ENCODE results near the gene TRPM3. TPM values are rescaled to one million over a fixed set of nuclear protein-coding genes. Genes with fewer than 3 reads are reported as not detected.

TRPM3 gene
- total RNA-seq, 1 experiment from 2014 or later, result 5.4 TPM

DNA sequence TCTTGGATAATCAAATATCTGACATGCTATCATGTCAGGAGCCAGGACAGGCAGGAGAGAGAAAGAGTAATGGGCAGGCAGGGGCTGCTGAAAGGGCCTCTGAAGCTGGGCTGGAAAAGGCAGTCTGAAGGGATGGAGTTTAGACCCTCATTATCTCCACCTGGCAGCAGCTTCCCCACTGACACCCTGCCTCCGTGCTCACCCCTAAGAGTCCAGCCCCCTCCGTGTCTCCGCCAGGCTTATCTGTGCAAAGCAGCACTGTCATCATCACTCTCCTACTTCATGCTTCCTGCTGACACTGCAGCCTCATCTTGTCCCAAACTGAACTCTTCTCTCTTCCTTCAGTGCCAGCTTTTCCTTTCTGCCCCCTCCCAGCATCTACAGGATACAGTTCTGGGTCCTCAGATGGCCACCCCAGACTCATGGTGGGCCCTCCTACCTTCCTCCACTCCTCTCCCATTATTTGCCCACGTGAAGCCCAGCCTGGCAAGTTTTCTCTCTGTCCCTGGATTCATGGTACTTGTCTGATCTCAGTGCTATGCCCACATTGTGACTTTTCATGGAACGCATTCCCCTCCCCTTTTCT, 636.1 kb downstream of the TRPM3 start:
- Mint-ChIP-seq H3K4me1 (peaks cover 7% of the 10 kb centered on the region), H3K4me3 (no peak overlapping the region), H3K27me3 (ENCODE audit: low read depth) (no peaks in the 10 kb centered on the region), H3K9me3 (no peaks in the 10 kb centered on the region), H3K27ac (no peak overlapping the region), H3K36me3 (no peaks in the 10 kb centered on the region)
- no peak for TF ChIP-seq TEAD1 (CRISPR knock-in tag; IDR thresholded peaks at IDR 0.05)
- CTCF ChIA-PET, result interaction anchor here (0.6 to 2.0 kb wide), 19 partner anchors 8 to 117 kb away, joined by 3 to 24 read pairs (median 4); partner anchors contain the start of gene KLF9
- DNase-seq (ENCODE audit: low spot score), result no peak
- no peak for ATAC-seq
- POLR2A ChIA-PET, result no interaction called here

DNA sequence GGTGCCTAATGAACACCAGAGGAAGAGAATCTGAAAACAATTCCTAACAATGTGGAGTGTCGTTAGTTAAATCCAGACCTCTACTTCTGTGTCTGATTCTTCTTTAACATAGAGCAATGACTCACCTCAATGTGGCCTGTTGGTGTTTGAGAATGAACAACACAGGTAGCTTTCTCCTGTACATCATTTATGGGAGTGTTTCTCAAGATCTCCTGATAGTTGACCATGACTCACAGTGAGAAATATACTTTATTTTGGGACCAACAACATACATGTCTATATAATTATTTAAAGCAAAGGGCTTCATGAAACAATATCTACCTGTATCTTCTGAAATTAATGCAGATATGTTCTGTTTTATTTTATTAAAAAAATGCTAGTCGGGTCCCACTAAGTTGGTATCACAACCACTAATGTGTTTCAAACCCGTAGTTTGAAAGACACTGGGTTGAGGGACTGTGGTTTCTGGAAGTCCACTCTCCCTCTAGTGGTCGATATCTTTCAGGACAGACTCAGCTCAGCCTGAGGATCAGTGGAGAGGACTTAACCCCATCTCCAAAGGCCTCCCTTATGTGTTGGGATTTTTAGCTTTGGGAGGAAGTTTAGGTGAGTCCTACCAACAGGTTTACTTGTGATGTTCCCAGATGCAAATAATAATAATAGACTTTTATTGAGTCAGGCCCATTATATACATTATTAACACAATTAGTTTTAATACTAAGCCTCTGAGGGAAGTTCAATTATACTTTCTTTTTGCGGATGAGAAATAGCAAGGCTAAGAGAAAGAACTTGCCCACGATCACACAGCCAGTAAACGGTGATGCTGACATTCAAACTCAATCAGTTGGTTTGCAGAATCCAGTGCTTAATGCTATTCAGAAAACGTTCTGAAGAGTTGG, 636.9 kb downstream of the TRPM3 start:
- ChIA-PET CTCF (interaction anchor here (0.6 to 2.0 kb wide), 27 partner anchors 8 to 140 kb away, joined by 3 to 24 read pairs (median 3); partner anchors contain the start of gene KLF9), POLR2A (no interaction called here)
- Mint-ChIP-seq H3K27ac (no peak overlapping the region), H3K9me3 (no peaks in the 10 kb centered on the region), H3K36me3 (no peaks in the 10 kb centered on the region), H3K27me3 (ENCODE audit: low read depth) (no peaks in the 10 kb centered on the region), H3K4me3 (no peak overlapping the region), H3K4me1 (peaks cover 15% of the 10 kb centered on the region)
- DNase-seq (ENCODE audit: low spot score) (peak; percentile 26), ATAC-seq (peak; percentile 89)
- TF ChIP-seq TP53 (CRISPR knock-in tag; IDR thresholded peaks at IDR 0.05) (no peak), ZNF121 (CRISPR knock-in tag; IDR thresholded peaks at IDR 0.05) (no peak)
- TF ChIP-seq, protein P1, sequence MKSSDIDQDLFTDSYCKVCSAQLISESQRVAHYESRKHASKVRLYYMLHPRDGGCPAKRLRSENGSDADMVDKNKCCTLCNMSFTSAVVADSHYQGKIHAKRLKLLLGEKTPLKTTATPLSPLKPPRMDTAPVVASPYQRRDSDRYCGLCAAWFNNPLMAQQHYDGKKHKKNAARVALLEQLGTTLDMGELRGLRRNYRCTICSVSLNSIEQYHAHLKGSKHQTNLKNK (CRISPR knock-in tag; IDR thresholded peaks at IDR 0.05), result no peak
- TF ChIP-seq, protein P2, sequence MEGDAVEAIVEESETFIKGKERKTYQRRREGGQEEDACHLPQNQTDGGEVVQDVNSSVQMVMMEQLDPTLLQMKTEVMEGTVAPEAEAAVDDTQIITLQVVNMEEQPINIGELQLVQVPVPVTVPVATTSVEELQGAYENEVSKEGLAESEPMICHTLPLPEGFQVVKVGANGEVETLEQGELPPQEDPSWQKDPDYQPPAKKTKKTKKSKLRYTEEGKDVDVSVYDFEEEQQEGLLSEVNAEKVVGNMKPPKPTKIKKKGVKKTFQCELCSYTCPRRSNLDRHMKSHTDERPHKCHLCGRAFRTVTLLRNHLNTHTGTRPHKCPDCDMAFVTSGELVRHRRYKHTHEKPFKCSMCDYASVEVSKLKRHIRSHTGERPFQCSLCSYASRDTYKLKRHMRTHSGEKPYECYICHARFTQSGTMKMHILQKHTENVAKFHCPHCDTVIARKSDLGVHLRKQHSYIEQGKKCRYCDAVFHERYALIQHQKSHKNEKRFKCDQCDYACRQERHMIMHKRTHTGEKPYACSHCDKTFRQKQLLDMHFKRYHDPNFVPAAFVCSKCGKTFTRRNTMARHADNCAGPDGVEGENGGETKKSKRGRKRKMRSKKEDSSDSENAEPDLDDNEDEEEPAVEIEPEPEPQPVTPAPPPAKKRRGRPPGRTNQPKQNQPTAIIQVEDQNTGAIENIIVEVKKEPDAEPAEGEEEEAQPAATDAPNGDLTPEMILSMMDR (IDR thresholded peaks at IDR 0.05), result peak; percentile 62
- TF ChIP-seq, protein P3, sequence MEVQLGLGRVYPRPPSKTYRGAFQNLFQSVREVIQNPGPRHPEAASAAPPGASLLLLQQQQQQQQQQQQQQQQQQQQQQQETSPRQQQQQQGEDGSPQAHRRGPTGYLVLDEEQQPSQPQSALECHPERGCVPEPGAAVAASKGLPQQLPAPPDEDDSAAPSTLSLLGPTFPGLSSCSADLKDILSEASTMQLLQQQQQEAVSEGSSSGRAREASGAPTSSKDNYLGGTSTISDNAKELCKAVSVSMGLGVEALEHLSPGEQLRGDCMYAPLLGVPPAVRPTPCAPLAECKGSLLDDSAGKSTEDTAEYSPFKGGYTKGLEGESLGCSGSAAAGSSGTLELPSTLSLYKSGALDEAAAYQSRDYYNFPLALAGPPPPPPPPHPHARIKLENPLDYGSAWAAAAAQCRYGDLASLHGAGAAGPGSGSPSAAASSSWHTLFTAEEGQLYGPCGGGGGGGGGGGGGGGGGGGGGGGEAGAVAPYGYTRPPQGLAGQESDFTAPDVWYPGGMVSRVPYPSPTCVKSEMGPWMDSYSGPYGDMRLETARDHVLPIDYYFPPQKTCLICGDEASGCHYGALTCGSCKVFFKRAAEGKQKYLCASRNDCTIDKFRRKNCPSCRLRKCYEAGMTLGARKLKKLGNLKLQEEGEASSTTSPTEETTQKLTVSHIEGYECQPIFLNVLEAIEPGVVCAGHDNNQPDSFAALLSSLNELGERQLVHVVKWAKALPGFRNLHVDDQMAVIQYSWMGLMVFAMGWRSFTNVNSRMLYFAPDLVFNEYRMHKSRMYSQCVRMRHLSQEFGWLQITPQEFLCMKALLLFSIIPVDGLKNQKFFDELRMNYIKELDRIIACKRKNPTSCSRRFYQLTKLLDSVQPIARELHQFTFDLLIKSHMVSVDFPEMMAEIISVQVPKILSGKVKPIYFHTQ (CRISPR knock-in tag; IDR thresholded peaks at IDR 0.05), result no peak

DNA sequence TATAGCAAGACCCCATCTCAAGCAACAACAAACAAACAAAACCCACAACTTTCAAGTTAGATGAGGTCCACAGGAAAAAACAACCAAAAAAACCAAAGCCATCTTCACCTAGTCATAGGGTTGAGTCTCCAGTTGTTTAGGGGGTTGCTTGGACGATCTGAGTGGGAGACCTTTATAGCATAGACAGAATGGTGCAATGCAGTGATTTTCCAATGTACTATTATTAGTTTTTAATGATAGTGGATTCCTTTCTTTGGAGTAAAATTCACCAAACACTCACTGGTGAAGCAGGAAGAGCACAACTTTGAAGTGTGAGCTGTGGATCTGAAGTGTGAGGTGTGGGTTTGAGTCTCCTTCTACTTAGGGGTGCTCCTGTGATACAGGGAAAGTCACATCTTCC, 640.0 kb downstream of the TRPM3 start:
- Mint-ChIP-seq H3K27me3 (ENCODE audit: low read depth) (no peaks in the 10 kb centered on the region; the same call in 1 of the 2 replicates), H3K4me3 (no peak overlapping the region), H3K4me1 (peaks cover 22% of the 10 kb centered on the region), H3K27ac (no peak overlapping the region), H3K36me3 (no peaks in the 10 kb centered on the region), H3K9me3 (peaks cover 6% of the 10 kb centered on the region; the same call in 1 of the 2 replicates)
- DNase-seq (ENCODE audit: low spot score) (no peak), ATAC-seq (no peak)
- ChIA-PET CTCF (no interaction called here), POLR2A (no interaction called here)
- TF ChIP-seq HMGA2 (CRISPR knock-in tag; IDR thresholded peaks at IDR 0.05) (no peak), ZNF263 (CRISPR knock-in tag; IDR thresholded peaks at IDR 0.05; ENCODE audit: low read depth) (no peak), CBFB (CRISPR knock-in tag; IDR thresholded peaks at IDR 0.05; ENCODE audit: low read depth) (no peak), ELF4 (CRISPR knock-in tag; IDR thresholded peaks at IDR 0.05; ENCODE audit: low read depth) (no peak), TEAD1 (CRISPR knock-in tag; IDR thresholded peaks at IDR 0.05) (no peak), SOX15 (CRISPR knock-in tag; IDR thresholded peaks at IDR 0.05) (no peak), ATF1 (CRISPR knock-in tag; IDR thresholded peaks at IDR 0.05) (no peak), ZNF423 (CRISPR knock-in tag; IDR thresholded peaks at IDR 0.05) (no peak), JAZF1 (CRISPR knock-in tag; IDR thresholded peaks at IDR 0.05) (no peak), GABPB1 (CRISPR knock-in tag; IDR thresholded peaks at IDR 0.05) (no peak), NR1H2 (CRISPR knock-in tag; IDR thresholded peaks at IDR 0.05) (no peak), SMAD4 (CRISPR knock-in tag; IDR thresholded peaks at IDR 0.05) (no peak), ETV6 (CRISPR knock-in tag; IDR thresholded peaks at IDR 0.05) (no peak)
- TF ChIP-seq, protein P4, sequence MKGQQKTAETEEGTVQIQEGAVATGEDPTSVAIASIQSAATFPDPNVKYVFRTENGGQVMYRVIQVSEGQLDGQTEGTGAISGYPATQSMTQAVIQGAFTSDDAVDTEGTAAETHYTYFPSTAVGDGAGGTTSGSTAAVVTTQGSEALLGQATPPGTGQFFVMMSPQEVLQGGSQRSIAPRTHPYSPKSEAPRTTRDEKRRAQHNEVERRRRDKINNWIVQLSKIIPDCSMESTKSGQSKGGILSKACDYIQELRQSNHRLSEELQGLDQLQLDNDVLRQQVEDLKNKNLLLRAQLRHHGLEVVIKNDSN (CRISPR knock-in tag; IDR thresholded peaks at IDR 0.05), result no peak
- TF ChIP-seq, protein P5, sequence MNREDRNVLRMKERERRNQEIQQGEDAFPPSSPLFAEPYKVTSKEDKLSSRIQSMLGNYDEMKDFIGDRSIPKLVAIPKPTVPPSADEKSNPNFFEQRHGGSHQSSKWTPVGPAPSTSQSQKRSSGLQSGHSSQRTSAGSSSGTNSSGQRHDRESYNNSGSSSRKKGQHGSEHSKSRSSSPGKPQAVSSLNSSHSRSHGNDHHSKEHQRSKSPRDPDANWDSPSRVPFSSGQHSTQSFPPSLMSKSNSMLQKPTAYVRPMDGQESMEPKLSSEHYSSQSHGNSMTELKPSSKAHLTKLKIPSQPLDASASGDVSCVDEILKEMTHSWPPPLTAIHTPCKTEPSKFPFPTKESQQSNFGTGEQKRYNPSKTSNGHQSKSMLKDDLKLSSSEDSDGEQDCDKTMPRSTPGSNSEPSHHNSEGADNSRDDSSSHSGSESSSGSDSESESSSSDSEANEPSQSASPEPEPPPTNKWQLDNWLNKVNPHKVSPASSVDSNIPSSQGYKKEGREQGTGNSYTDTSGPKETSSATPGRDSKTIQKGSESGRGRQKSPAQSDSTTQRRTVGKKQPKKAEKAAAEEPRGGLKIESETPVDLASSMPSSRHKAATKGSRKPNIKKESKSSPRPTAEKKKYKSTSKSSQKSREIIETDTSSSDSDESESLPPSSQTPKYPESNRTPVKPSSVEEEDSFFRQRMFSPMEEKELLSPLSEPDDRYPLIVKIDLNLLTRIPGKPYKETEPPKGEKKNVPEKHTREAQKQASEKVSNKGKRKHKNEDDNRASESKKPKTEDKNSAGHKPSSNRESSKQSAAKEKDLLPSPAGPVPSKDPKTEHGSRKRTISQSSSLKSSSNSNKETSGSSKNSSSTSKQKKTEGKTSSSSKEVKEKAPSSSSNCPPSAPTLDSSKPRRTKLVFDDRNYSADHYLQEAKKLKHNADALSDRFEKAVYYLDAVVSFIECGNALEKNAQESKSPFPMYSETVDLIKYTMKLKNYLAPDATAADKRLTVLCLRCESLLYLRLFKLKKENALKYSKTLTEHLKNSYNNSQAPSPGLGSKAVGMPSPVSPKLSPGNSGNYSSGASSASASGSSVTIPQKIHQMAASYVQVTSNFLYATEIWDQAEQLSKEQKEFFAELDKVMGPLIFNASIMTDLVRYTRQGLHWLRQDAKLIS (CRISPR knock-in tag; IDR thresholded peaks at IDR 0.05; ENCODE audit: borderline replicate concordance), result no peak

Measured in WTC11 (cell line).